Measurements from ENCODE around the gene CSRP3.
"Not testable (repeated sequence)": the region's sequence is repeated elsewhere in the genome, so short reads cannot be mapped to it uniquely, and the experiment has no call there.

CSRP3 gene

DNA sequence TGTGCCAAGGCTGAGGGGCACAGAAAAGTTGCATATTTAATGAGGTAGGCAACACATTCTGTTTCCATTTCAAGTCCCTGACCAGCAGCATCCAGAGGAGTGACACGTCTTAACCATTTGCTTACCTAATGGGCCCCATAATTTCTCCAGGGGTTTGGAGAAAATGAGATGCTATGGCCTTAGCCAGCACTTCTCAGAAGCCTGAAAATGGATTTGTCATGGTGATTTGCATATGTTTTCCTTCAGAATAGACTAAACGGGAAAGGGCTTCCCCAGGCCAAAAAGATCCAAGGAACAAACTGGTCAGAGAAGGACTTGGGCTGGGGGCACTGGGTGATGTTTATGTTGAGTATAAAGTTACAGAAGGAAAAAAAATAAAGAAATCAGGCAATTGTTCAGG, 16.7 kb downstream of the CSRP3 start:
- DNase-seq = no peak

DNA sequence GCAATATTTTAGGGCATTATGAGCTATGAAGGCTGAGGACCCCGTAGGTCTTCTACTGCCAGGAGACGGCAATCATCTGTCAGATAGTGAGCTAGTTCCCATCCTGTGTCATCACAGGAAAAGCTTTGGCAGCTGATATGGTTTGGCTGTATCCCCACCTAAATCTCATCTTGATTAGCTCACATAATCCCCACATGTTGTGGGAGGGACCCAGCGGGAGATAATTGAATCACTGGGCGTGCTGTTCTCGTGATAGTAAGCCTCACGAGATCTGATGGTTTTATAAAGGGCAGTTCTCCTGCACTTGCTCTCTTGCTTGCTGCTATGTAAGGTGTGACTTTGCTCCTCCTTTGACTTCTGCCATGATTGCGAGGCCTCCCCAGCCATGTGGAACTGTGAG, 18.1 kb downstream of the CSRP3 start:
- DNase-seq = no peak

DNA sequence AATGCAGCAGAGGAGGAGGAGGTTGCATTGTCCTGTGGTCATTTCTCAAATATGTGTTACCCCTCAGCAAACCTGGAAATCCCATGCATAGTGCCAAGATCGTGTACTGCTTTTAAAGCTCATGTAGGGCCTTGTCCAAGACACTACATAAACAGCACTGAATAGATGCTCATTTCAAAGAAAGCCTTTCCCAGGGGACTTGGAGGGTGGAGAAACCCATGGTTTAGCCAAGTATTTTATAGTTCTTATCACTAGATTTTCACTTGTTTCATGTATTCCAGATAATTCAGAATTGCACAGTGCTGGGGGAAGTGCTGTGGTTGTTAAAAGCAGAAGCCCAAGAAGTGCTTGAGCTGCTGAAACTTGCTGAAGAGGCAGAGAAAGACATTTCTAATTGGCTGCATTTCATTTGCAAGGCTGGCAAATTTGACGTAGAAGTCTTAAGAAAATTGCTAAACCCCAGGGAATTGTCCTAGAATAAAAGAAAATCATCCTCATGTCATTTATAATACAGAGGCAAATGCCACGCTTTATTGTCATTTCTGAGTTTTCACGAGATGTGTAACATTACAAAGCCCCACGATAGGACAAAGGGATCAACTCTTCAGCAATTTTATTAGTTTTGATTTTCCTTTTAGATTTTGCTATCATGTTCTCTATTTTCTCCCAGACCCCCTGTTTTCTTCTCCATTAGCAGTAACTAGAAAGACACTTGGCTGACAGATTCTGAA, 20.1 kb downstream of the CSRP3 start:
- no peak for DNase-seq

DNA sequence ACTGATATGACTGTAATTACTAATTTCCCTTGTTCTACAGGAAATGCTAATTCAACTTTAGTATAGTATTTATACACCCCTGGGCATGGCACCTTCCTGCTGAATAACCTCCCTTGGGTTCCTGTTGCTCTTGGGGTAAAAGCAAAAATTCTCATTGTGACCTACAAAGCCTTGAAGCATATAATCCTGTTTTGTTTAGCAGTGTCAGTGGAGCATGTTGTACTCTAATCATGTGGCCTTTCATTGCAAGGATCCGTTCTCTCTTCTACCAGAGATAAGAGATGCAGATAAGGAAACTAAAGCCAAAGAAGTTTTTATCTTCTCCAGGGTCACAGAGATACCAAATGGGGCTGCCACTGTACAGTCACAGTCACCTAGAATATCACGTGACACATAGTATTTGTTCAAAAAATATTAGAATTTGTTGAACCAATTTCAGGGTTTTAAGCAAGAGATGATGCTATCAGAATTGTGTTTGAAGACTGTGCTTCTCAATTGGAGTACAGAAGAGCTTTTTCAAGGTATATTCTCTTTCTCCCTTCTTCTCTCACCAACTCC, 25.1 kb downstream of the CSRP3 start:
- DNase-seq = no peak

DNA sequence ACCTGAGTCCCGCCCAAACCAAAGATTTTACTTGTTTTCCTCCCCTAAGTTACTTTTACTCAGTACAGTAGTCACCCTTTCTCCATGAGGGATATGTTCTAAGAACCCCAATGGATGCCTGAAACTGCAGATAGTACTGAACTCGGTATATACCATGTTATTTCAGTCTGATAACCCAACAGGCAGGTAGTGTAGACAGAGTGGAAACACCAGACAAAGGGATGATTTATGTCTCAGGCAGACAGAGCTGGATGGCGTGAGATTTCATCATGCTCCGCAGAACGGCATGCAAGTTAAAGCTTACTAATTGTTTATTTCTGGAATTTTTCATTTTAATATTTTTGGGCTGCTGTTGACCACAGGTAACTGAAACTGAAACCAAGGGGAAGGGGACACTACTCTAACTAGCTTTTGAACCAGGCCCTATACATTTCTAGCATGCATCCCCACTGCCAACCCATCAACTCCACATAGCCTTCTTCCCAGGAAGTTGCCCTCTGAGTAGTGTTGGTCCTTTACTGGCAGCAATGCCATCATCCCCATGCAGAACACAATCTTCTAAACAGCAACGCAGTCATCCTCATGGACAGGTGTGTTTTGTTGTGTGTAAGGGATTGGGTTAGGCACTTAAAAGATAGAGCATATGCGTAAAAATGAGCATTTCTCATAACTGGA, 27.7 kb downstream of the CSRP3 start:
- DNase-seq = no peak

DNA sequence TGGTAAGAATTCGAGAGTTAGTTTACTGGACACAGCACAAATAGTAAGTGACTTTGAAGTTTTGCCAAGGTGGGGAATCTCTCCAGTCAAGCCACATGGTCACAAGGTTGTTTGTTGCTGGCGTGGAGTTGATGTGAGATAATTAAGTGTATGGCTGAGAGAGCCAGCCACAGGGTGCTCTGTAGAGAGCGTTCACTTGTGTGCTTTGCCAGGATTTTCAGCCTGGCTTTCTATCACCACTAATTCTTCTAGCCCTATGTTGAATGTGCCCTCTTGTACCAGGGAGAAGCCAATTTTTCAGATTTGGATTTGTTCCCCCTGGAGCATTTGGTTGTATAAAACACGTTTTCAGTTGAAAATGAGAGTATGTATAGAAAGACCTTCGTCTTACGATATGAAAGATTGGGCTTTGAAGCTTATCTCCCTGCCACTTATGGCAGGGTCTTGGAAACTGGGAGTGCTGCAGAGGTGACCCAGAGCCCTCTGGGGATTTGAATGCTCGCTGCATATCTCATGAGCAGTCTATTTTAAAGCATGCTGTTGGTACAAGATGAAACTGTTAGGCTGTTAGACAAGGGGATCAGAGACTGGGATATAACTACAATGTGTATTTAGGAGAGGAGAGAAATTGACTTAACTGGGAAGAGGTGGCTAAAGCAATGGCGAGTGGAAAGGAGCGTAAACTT, 28.6 kb downstream of the CSRP3 start:
- DNase-seq = no peak

DNA sequence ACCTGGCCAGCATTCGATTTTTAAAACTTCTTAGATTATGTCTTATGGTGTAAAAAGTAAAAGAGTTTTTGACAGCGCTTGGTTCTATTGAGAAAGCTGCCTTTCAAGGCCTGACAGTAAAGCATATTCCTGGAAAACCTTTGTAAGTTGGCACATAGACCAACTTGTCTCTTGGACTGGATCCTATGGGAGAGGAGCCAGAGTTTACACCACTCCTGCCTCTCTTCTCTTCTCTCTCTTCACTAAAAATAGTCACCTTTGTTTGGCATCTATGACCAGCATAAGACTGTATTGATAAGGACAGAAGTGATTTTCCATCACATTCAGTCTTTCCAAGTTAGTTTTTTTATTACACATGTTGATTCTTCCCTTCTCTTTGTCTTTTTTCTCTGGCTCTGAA, 33.7 kb downstream of the CSRP3 start:
- DNase-seq = no peak

DNA sequence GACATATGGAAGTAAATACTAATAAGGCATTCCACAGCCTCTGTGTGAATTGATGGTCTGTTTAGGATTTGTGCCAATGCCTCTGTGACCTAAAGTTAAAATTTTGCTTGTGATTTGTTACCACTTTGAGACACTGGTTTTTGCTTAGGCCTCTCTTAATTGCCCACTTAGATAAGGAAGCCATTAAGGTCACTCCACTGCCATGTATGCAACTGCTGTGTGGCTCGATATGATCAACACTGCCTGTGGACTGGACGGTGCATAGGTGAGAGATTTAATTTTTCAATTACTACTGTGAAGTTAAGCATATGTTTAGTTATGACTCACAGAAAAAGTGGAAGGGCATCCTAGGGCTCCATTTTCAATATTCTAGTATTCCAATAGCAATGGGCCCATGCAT, 36.9 kb downstream of the CSRP3 start:
- DNase-seq = no peak

DNA sequence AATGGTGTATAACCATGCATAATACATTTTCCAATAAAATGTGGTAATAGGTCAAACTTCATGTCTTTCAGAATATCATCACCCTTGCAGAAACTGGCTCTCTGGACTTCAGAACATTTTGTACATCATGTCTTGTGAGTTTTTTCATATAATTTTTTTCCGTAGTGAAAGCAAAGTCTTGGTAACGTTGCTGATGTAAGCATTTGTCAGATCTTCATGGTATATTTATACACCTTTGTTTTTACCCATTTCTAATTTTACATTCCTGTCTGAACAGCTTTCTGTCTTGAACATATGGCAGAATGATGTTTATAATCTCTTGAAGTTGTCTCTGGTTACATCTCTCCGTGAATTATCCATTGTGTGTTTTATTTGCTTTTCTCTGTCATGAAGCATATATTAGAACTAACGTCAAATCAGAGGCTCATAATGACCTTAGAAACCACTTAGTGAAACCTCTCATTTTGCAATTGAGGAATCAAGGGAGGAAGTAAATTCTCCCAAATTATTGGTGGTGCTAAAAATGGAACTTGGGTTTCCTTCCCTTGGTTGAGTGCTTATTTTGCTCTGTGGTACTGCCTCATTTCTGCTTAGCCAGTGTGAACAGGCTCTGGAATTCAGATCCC, 37.4 kb downstream of the CSRP3 start:
- no peak for DNase-seq

DNA sequence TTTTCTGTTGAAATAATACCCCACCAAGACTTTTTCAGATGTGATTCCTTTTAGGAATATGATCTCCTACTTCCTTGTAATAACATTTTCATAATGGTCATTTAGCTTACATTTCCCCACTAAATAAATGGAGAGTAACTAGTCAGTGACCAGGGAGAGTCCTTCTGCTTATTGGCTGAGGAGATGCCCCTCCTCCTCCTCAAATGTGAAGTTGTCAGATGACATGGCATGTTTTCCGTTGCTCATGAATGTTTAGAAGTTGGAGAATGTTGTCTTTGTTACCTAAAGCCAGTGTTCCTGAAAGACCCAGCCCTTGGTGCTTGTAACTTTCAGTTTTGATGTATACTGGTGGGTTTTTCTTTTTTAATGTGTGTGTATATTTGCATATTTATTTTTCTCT, 38.2 kb downstream of the CSRP3 start:
- no peak for DNase-seq

DNA sequence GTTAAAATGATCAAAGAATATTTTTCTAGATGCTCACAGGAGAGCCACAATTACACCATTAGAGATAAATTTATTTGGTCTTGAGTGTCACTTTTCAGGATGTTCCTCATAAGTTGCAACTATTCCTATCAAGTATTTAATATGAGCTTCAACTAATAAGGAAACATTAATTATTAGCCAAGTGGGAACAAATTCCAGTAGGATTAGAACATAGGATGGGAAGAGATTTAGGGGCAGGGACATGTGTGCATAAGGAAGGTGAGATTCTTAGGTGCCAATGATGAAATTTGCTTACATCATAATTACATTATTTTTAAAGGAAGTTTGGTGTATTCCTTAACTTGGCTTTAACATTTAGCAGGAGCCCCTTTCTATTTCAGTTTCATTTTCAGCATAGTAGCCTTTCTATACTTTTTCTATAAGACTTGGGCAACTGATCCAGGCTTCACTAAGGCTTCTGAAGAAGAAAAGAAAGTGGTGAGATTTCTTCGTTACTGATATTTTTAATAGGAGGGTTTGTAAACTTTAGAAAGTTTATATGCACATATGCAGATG, 38.8 kb downstream of the CSRP3 start:
- no peak for DNase-seq

DNA sequence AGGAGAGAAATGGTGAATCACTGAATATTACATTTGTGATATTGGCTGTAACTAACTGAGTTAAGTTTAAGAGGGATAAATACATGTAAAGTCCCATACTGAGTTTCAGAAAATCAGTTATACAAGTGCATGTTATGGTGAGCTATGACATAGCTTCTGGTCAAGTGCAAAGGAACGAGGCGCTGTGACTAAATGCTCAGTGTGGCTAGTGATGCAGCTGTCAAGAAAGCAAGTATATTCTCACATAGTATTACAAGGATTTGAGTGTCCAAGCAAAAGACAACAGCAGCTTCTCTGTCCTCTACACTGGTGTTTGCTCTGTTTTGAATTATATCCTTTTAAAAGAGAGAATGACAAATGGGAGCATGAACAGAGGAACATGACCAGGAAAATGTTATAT, 40.1 kb downstream of the CSRP3 start:
- no peak for DNase-seq

DNA sequence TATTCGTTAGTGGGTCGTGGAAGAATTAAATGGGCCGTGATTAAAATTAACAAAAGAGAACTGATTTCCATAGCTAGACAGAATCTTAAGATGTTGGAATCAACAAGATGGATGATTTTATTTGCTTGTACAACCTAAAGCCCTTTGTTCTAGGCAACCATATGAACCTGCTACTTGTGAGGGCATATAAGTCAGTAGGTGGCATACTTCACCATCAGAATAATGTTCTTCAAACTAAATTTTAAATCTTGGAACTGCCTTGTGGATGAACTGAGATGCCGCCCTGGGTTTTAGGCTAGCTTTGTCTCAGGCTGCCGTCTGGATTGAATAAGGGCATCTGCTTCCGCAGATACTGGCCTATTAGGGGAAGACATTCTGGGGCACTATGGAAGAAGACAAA, 40.9 kb downstream of the CSRP3 start:
- no peak for DNase-seq

DNA sequence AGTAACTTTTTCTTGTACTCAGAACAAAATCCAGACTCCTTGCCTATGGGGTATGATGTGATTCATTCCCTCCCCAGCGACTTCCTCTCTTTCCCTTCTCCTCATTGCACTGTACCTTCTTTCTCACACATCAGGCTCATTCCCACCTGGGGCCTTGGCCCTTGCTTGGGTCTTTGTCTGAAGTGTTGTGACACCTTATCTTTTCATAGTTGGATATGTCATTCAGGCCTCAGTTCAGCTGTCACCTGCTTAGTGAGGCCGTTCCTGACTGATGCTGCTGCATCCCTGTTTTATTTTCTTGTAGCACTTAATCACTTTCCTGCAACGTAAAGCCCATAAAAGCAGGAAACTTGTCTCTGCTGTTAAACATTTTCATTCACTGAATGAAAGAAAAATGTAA, 44.9 kb downstream of the CSRP3 start:
- no peak for DNase-seq

DNA sequence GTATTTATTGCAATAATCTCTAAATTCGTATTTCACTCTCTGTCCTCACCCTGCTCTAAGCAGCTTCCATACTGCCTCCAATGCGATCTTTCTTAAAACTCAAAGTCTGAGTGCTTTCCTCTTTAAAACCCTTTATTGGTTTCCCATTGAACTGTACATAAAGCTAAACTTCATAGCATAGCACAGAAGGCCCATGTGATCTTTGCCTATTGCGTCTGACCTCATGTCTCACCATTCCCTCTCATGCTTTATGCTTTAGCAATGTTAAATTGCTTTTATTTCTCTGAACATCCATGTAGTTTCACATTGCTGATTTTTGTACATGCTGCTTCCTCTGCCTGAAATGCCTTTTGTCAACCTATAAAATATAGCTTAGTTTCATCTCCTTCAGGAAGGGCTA, 56.5 kb downstream of the CSRP3 start:
- DNase-seq = no peak

DNA sequence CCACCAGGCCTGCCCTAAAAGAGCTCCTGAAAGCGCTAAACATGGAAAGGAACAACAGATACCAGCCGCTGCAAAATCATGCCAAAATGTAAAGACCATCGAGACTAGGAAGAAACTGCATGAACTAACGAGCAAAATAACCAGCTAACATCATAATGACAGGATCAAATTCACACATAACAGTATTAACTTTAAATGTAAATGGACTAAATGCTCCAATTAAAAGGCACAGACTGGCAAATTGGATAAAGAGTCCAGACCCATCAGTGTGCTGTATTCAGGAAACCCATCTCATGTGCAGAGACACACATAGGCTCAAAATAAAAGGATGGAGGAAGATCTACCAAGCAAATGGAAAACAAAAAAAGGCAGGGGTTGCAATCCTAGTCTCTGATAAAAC, 64.9 kb downstream of the CSRP3 start:
- not testable (repeated sequence) for DNase-seq

DNA sequence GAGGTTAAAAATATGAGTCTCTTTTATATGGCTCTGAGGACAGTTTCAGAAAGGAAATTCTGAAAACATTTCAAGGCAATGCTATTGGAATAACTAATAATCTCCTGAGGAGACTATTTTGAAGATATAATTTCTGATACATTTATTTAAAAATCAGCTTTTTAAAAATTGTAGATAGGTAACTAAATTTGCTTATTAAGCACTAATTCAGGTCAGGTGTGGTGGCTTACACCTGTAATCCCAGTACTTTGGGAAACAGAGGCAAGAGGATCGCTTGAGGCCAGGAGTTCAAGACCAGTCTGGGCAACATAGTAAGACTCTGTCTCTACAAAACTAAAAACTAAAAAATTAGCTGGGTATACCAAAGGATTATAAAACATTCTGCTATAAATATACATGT, 67.8 kb downstream of the CSRP3 start:
- no peak for DNase-seq
